Ovary (tissue), 9 donors: ENCODE measurements around the gene RGS9BP. TPM values are rescaled to one million over a fixed set of nuclear protein-coding genes. Genes with fewer than 3 reads are reported as not detected.

Source experiments
- DNase-seq, 5 donors: peaks; one replicate each; pipeline ENCODE4 v3.0.0-alpha.2; 2019 to 2020
- H3K27ac ChIP-seq, 2 donors: fragments of 200-600 bp; one replicate each; pipeline versions ENCODE4 v1.5.1 to v1.8.0; 2019 to 2022
- H3K27me3 ChIP-seq: fragments of 200-600 bp; one replicate; pipeline ENCODE4 v1.8.0; 2022
- H3K36me3 ChIP-seq: fragments of 200-600 bp; sonication (generic); one replicate; pipeline ENCODE4 v1.5.1; 2019
- H3K4me1 ChIP-seq: one replicate; pipeline ENCODE4 v1.8.1; 2013; ENCODE audit warnings: mild to moderate bottlenecking, moderate library complexity; ENCODE audit not compliant: insufficient read depth
- H3K4me3 ChIP-seq: fragments of 200-600 bp; sonication (generic); one replicate; pipeline ENCODE4 v1.5.1; 2017
- H3K9me3 ChIP-seq, 2 donors: fragments of 200-600 bp in 1 of 2; sonication (generic) in 1 of 2; one replicate each; pipeline versions ENCODE4 v1.5.1 to v1.8.1; 2013 to 2019; ENCODE audit warnings: mild to moderate bottlenecking in 1 of 2, moderate library complexity in 1 of 2
- CTCF ChIP-seq, 3 donors: fragments of 450-650 bp in 2 of 3; fragments of 200-600 bp in 1 of 3; IDR thresholded peaks; one replicate each; pipeline versions ENCODE4 v1.5.1 to v1.8.0; 2016 to 2022; ENCODE audit warnings: antibody characterized with exemption in 3 of 3, mild to moderate bottlenecking in 1 of 3
- EP300 ChIP-seq: sonication (generic); formaldehyde crosslinking; IDR thresholded peaks from one replicate; pipeline ENCODE4 v1.6.1; 2017; ENCODE audit warnings: antibody characterized with exemption
- POLR2A ChIP-seq: fragments of 450-650 bp; IDR thresholded peaks from one replicate; pipeline ENCODE4 v1.6.1; 2017; ENCODE audit warnings: antibody characterized with exemption, mild to moderate bottlenecking, moderate library complexity
- WGBS, 3 donors: extraction: QIAGEN DNeasy Blood & Tissue Kit in 1 of 3; methylation state at CpG; one replicate each; pipeline versions ENCODE4 v1.1.5 to v1.1.7; 2013 to 2017; 5-methylcytosine and 5-hydroxymethylcytosine counted together
- intact Hi-C, 4 donors: fragments of 100-400 bp; cut with DNase I; formaldehyde crosslinking; loops; one replicate each; pipeline versions ENCODE4 v1.11.0 to v1.15.1; 2022 to 2023
- polyA plus RNA-seq, 2 donors: library from polyadenylated mRNA; stranded (reverse); fragments of 200-250 nt in 1 of 2; fragments of 350-450 nt in 1 of 2; fragmentation: Illumina TruSeq in 1 of 2; extraction: RNeasy Lipid Tissue Mini Kit (QIAGEN cat#74804) in 1 of 2; gene quantifications; one replicate each; pipeline ENCODE4 v1.2.3, GENCODE V29; 2013 to 2014
- total RNA-seq, 7 donors: library from RNA; depleted of rRNA in 2 of 7; stranded (reverse); fragments of >200 nt in 2 of 7; fragmentation: NEBNext Ultra II Directional in 3 of 7; extraction: Animal tissue kit (Norgen Biotek cat#: 25700) in 3 of 7; gene quantifications; one replicate each; pipeline versions ENCODE4 v1.1.0 to v1.2.4, GENCODE V29; 2016 to 2023
- donor health status: DM: no; HTN: no; CAD: no; lungs with moderate emphysema.
- donor health status: DM: no; HTN: no; CAD: no.
- donor health status: Bipolar disorder and iron deficiency.
- donor health status: DM: yes; HTN: yes; CAD: no.
- donor health status: DM: no; HTN: no; CAD: no.
- donor health status: DM: yes; HTN: yes; CAD: no.

RGS9BP gene
- total and polyA plus RNA-seq, 9 donors: 0.06 to 0.31 (median 0.16) TPM; not detected in 5

GRCh38 chr19:32674931-32675719, 523 bp upstream of the RGS9BP start, which contains the start of gene ANKRD27:
Gene ANKRD27 (minus strand): TSS chr19:32675180. CDS start chr19:32659015, 16,165 bp downstream.
- Histone ChIP-seq H3K27ac (peak within 1 kb of the TSS in 1 of 2 donors; percentile 43), H3K4me1 (peaks cover 2% of the 10 kb centered on the region), H3K9me3 (no peaks in the 10 kb centered on the region), H3K36me3 (no peaks in the 10 kb centered on the region), H3K4me3 (peak within 1 kb of the TSS; percentile 76), H3K27me3 (peaks cover 7% of the 10 kb centered on the region)
- 0 to 1% (median 0%) methylated on average over 56 to 75 of the region's 75 CpGs for WGBS, 3 donors
- intact Hi-C loops: no loop called here
- no peak for TF ChIP-seq POLR2A
- TF ChIP-seq EP300: no peak
- no peak for TF ChIP-seq CTCF (IDR thresholded peaks at IDR 0.05)
- peak; percentile 97 to 99 (median 98) for DNase-seq

- no peaks in the 10 kb centered on the region for H3K36me3 ChIP-seq
- intact Hi-C loops: no loop called here
- peaks cover 7% of the 10 kb centered on the region for H3K27me3 ChIP-seq
- peak in 1 of 5 donors; percentile 44 for DNase-seq
- H3K4me3 ChIP-seq: peak overlapping the region; percentile 76
- no peaks in the 10 kb centered on the region for H3K9me3 ChIP-seq
- H3K4me1 ChIP-seq: peaks cover 2% of the 10 kb centered on the region
- TF ChIP-seq POLR2A (no peak), CTCF (IDR thresholded peaks at IDR 0.05) (no peak), EP300 (no peak)
- 0 to 2% (median 0%) methylated on average over 40 to 93 of the region's 93 CpGs for WGBS, 3 donors
- H3K27ac ChIP-seq: no peak overlapping the region
Measured at GRCh38 chr19:32676186-32676894, 692 bp downstream of the RGS9BP start.

GRCh38 chr19:32676895-32677359, 1.3 kb downstream of the RGS9BP start:
- Histone ChIP-seq H3K27me3 (peaks cover 7% of the 10 kb centered on the region), H3K4me1 (peaks cover 2% of the 10 kb centered on the region), H3K4me3 (no peak overlapping the region), H3K27ac (no peak overlapping the region), H3K36me3 (no peaks in the 10 kb centered on the region), H3K9me3 (no peaks in the 10 kb centered on the region)
- TF ChIP-seq POLR2A (no peak), CTCF (IDR thresholded peaks at IDR 0.05) (no peak), EP300 (no peak)
- intact Hi-C loops: no loop called here
- DNase-seq: no peak
- WGBS, 3 donors: 10 to 15% (median 12%) methylated on average over 31 to 33 of the region's 33 CpGs

DNA sequence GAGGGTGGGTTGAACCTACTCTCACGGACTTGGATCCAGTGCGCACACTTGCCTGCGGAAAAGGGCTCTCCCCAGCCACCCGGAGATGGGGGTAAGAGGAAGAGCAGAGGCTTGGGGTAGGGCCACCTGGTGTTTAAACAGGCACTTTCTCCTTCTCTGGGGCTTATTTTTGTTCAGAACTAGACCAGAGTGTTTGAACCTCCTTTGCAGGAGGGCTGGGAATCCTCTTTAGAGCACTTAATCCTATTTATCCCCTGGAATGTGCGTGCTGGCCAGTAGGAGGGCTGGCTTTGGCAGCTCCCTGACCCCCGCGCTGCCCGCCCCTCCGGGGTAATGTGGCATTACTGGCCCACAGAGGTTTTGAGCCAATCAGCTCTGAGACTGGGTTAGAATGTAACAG, 2.0 kb downstream of the RGS9BP start:
- peaks cover 7% of the 10 kb centered on the region for H3K27me3 ChIP-seq
- H3K4me3 ChIP-seq: no peak overlapping the region
- no peaks in the 10 kb centered on the region for H3K36me3 ChIP-seq
- intact Hi-C loops: no loop called here
- peaks cover 2% of the 10 kb centered on the region for H3K4me1 ChIP-seq
- H3K9me3 ChIP-seq: no peaks in the 10 kb centered on the region
- no peak overlapping the region for H3K27ac ChIP-seq
- TF ChIP-seq CTCF (IDR thresholded peaks at IDR 0.05) (no peak), POLR2A (no peak), EP300 (no peak)
- 47 to 54% (median 48%) methylated on average over 9 of the region's 9 CpGs for WGBS, 3 donors
- no peak for DNase-seq
